Measurements from ENCODE around the gene EFNA5. TPM values are rescaled to one million over a fixed set of nuclear protein-coding genes. Genes with fewer than 3 reads are reported as not detected.

Gene EFNA5
- total RNA-seq, 4 donors from 2014 or later = 2.8 to 5.7 (median 3.7) TPM

GRCh38 chr5:107698286-107698685 is 27.5 kb upstream of the EFNA5 start:
- WGBS = 88% methylated on average over 2 of the region's 2 CpGs
- peaks cover 0 to under 1% (median 0%) of the 10 kb centered on the region in 4 donors for H3K9me3 ChIP-seq

DNA sequence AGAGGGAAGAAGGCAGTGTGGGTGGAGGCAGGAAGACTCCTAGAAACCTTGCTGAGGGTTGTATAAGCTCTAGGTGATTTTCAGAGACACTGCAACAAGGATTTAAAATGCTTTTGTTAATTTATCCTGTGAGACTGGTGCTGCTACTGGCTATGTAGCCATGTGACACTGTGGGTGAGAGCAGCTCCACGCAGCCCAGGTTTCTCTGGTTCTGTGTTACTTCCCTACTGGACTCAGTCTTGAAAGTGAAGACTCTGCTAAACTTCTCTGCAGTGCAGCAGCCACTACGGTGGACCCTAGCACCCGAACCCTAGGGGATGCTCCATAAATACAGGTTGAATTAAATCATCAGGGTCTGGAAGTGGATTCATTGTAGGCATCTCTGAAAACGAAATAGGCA is 25.8 kb upstream of the EFNA5 start:
- WGBS = 89% methylated on average over 4 of the region's 4 CpGs
- TF ChIP-seq POLR2A (IDR thresholded peaks at IDR 0.05; ENCODE audit: low read depth) = no peak
- H3K9me3 ChIP-seq = peaks cover 0 to 15% (median 0%) of the 10 kb centered on the region in 4 donors
- intact Hi-C loops (cut with DNase I) = no loop called here
- DNase-seq (ENCODE audit: extremely low spot score) = no peak
- H3K4me3 ChIP-seq = no peak overlapping the region
- H3K4me1 ChIP-seq = no peaks in the 10 kb centered on the region
- H3K27me3 ChIP-seq = no peaks in the 10 kb centered on the region
- no peaks in the 10 kb centered on the region for H3K36me3 ChIP-seq
- H3K27ac ChIP-seq (replicated peaks in 1 of 4) = no peak overlapping the region

More at GRCh38 chr5:107698286-107698685, 27.5 kb upstream of the EFNA5 start:
- TF ChIP-seq POLR2A (IDR thresholded peaks at IDR 0.05; ENCODE audit: low read depth) (no peak), EP300 (IDR thresholded peaks at IDR 0.05) (no peak), POLR2AphosphoS5 (IDR thresholded peaks at IDR 0.05) (no peak)
- TF ChIP-seq, protein P1, sequence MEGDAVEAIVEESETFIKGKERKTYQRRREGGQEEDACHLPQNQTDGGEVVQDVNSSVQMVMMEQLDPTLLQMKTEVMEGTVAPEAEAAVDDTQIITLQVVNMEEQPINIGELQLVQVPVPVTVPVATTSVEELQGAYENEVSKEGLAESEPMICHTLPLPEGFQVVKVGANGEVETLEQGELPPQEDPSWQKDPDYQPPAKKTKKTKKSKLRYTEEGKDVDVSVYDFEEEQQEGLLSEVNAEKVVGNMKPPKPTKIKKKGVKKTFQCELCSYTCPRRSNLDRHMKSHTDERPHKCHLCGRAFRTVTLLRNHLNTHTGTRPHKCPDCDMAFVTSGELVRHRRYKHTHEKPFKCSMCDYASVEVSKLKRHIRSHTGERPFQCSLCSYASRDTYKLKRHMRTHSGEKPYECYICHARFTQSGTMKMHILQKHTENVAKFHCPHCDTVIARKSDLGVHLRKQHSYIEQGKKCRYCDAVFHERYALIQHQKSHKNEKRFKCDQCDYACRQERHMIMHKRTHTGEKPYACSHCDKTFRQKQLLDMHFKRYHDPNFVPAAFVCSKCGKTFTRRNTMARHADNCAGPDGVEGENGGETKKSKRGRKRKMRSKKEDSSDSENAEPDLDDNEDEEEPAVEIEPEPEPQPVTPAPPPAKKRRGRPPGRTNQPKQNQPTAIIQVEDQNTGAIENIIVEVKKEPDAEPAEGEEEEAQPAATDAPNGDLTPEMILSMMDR (IDR thresholded peaks at IDR 0.05) = no peak
- Histone ChIP-seq H3K4me1 (no peaks in the 10 kb centered on the region), H3K27ac (replicated peaks in 1 of 4) (no peak overlapping the region), H3K27me3 (no peaks in the 10 kb centered on the region), H3K36me3 (no peaks in the 10 kb centered on the region), H3K4me3 (no peak overlapping the region)
- intact Hi-C loops (cut with DNase I) = no loop called here
- no peak for DNase-seq (ENCODE audit: extremely low spot score)

DNA sequence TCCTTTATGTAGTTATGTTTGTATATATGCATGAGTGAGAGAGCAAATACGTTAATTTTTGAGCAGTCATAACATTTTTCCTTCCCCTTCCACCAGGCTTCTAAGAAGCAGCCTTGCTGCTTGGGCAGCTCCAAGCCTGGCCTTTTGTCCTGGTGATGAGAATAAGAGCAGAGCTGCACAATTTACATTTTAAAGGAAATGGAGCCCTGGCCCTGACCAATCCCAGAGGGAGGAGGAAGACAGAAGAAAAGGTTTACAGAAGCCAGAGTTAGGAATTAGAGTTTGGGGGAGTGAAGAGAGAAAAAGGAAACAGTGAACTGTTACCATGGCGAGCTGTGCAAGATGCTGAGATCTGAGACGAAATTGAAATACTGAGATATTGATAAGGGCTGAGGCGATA is 25.3 kb upstream of the EFNA5 start:
- H3K9me3 ChIP-seq = peaks cover 0 to 15% (median 0%) of the 10 kb centered on the region in 4 donors
- H3K27ac ChIP-seq (replicated peaks in 1 of 4) = no peak overlapping the region
- H3K27me3 ChIP-seq = no peaks in the 10 kb centered on the region
- 70% methylated on average over 4 of the region's 4 CpGs for WGBS
- intact Hi-C loops (cut with DNase I) = no loop called here
- DNase-seq (ENCODE audit: extremely low spot score) = no peak
- no peak overlapping the region for H3K4me3 ChIP-seq
- no peak for TF ChIP-seq POLR2A (IDR thresholded peaks at IDR 0.05; ENCODE audit: low read depth)
- no peak for TF ChIP-seq POLR2AphosphoS5 (IDR thresholded peaks at IDR 0.05)
- no peak for TF ChIP-seq EP300 (IDR thresholded peaks at IDR 0.05)
- TF ChIP-seq, protein P1 (IDR thresholded peaks at IDR 0.05) = no peak
- no peaks in the 10 kb centered on the region for H3K4me1 ChIP-seq
- H3K36me3 ChIP-seq = no peaks in the 10 kb centered on the region

- Histone ChIP-seq H3K9me3 (peaks cover 0 to 19% (median 0%) of the 10 kb centered on the region in 4 donors), H3K27ac (replicated peaks in 1 of 4) (no peak overlapping the region), H3K36me3 (no peaks in the 10 kb centered on the region), H3K4me3 (no peak overlapping the region), H3K4me1 (no peaks in the 10 kb centered on the region), H3K27me3 (no peaks in the 10 kb centered on the region)
- no peak for TF ChIP-seq EP300 (IDR thresholded peaks at IDR 0.05)
- no peak for TF ChIP-seq POLR2A (IDR thresholded peaks at IDR 0.05; ENCODE audit: low read depth)
- no peak for TF ChIP-seq POLR2AphosphoS5 (IDR thresholded peaks at IDR 0.05)
- TF ChIP-seq, protein P1 (IDR thresholded peaks at IDR 0.05) = no peak
- 94% methylated on average over 3 of the region's 3 CpGs for WGBS
- no peak for DNase-seq (ENCODE audit: extremely low spot score)
- intact Hi-C loops (cut with DNase I) = no loop called here
These were observed 17.2 kb upstream of the EFNA5 start for GRCh38 chr5:107687937-107688336.

GRCh38 chr5:107687404-107687803 is 16.7 kb upstream of the EFNA5 start:
- no peak for DNase-seq (ENCODE audit: extremely low spot score)
- WGBS = 100% methylated on average over 1 of the region's 1 CpG

More at GRCh38 chr5:107687404-107687803, 16.7 kb upstream of the EFNA5 start:
- Histone ChIP-seq H3K36me3 (no peaks in the 10 kb centered on the region), H3K4me1 (no peaks in the 10 kb centered on the region), H3K4me3 (no peak overlapping the region), H3K27ac (replicated peaks in 1 of 4) (no peak overlapping the region), H3K9me3 (peaks cover 0 to 14% (median 0%) of the 10 kb centered on the region in 4 donors), H3K27me3 (no peaks in the 10 kb centered on the region)
- TF ChIP-seq POLR2A (IDR thresholded peaks at IDR 0.05; ENCODE audit: low read depth) = no peak
- TF ChIP-seq, protein P1 (IDR thresholded peaks at IDR 0.05) = no peak
- no peak for TF ChIP-seq POLR2AphosphoS5 (IDR thresholded peaks at IDR 0.05)
- TF ChIP-seq EP300 (IDR thresholded peaks at IDR 0.05) = no peak
- intact Hi-C loops (cut with DNase I) = no loop called here
